Astrocyte (in vitro differentiated cells and primary cell): Measurements from ENCODE around the gene F10.

Experiments
- EZH2 ChIP-seq: IDR thresholded peaks from 2 replicates; pipeline ENCODE4 v1.6.1; 2012; ENCODE audit warnings: mild to moderate bottlenecking, low read length, inconsistent platforms; ENCODE audit not compliant: insufficient read depth
- TF ChIP-seq, protein P1 (sequence below): IDR thresholded peaks from 2 replicates; pipeline ENCODE4 v1.5.1; 2011; ENCODE audit warnings: low read depth, mild to moderate bottlenecking, inconsistent platforms, low read length, moderate library complexity; ENCODE audit not compliant: insufficient read depth

DNA sequence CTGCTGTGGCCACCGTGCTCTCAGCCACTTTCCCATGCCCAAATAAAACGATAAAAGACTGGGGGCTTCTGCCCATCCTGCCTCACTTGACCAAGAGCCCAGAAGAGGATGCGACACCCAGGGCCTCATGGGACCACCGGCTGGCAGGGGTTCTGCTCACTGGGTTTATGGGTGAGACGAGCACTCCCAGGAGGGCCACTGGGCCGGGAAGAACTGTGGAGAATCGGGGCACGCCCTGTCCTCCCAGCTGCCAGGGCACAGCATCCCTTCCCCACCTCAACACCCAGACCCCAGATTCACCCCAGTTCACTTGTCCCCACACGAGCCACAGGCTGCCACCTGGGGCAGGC lies 4.7 kb upstream of the F10 start:
- TF ChIP-seq, protein P1, sequence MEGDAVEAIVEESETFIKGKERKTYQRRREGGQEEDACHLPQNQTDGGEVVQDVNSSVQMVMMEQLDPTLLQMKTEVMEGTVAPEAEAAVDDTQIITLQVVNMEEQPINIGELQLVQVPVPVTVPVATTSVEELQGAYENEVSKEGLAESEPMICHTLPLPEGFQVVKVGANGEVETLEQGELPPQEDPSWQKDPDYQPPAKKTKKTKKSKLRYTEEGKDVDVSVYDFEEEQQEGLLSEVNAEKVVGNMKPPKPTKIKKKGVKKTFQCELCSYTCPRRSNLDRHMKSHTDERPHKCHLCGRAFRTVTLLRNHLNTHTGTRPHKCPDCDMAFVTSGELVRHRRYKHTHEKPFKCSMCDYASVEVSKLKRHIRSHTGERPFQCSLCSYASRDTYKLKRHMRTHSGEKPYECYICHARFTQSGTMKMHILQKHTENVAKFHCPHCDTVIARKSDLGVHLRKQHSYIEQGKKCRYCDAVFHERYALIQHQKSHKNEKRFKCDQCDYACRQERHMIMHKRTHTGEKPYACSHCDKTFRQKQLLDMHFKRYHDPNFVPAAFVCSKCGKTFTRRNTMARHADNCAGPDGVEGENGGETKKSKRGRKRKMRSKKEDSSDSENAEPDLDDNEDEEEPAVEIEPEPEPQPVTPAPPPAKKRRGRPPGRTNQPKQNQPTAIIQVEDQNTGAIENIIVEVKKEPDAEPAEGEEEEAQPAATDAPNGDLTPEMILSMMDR: no peak
- TF ChIP-seq EZH2: no peak
